H1 (cell line): ENCODE measurements around the gene ALS2CL. TPM values are rescaled to one million over a fixed set of nuclear protein-coding genes. Genes with fewer than 3 reads are reported as not detected.

Experiments
- CTBP2 ChIP-seq: IDR thresholded peaks from 2 replicates; pipeline ENCODE4 v1.7.0; 2011; ENCODE audit warnings: borderline replicate concordance, mild to moderate bottlenecking, moderate library complexity, mixed read lengths, low read length; ENCODE audit not compliant: insufficient read depth, insufficient read length
- KDM5A ChIP-seq: fragments of 200-600 bp; IDR thresholded peaks from 2 replicates; pipeline ENCODE4 v1.7.1; 2012; ENCODE audit warnings: mild to moderate bottlenecking, low read length, inconsistent platforms, mixed read lengths
- MAFK ChIP-seq: IDR thresholded peaks from 2 replicates; pipeline ENCODE4 v1.6.1; 2012; ENCODE audit warnings: low read depth, mild to moderate bottlenecking, improper control_type of control experiment, low read length
- MAX ChIP-seq: IDR thresholded peaks from 2 replicates; pipeline ENCODE4 v1.6.1; 2012; ENCODE audit warnings: inconsistent platforms
- NANOG ChIP-seq: IDR thresholded peaks from 2 replicates; pipeline ENCODE4 v1.6.1; 2011; ENCODE audit warnings: low read length, low read depth, mild to moderate bottlenecking, inconsistent platforms; ENCODE audit not compliant: insufficient read depth, poor library complexity, severe bottlenecking
- RXRA ChIP-seq: IDR thresholded peaks from 2 replicates; pipeline ENCODE4 v1.6.1; 2011; ENCODE audit warnings: low read depth, mild to moderate bottlenecking, low read length, moderate library complexity; ENCODE audit not compliant: insufficient read depth
- SP1 ChIP-seq: IDR thresholded peaks from 2 replicates; pipeline ENCODE4 v1.6.1; 2011; ENCODE audit warnings: low read depth, low read length
- SRF ChIP-seq: IDR thresholded peaks from 2 replicates; pipeline ENCODE4 v1.6.1; 2011; ENCODE audit warnings: mild to moderate bottlenecking, low read depth, low read length, moderate library complexity
- TCF12 ChIP-seq: IDR thresholded peaks from 2 replicates; pipeline ENCODE4 v1.6.1; 2011; ENCODE audit warnings: low read depth, mild to moderate bottlenecking, low read length
- polyA plus RNA-seq, 7 experiments: library from polyadenylated mRNA; depleted of rRNA in 3 of 7; stranded (reverse) in 5 of 7; unstranded in 2 of 7; fragments of >200 nt in 5 of 7; fragments of 200-250 nt in 2 of 7; gene quantifications; 1 replicate in 5 of 7; 2 replicates in 1 of 7; 4 replicates in 1 of 7; pipeline versions ENCODE4 v1.2.1 to v1.2.3, GENCODE V29; 2011 to 2013; ENCODE audit warnings: missing spikeins in 2 of 7, mixed read lengths in 2 of 7
- total RNA-seq: library from RNA; stranded (reverse); fragmentation: NEBNext Ultra II Directional; extraction: Animal tissue kit (Norgen Biotek cat#: 25700); gene quantifications from 2 replicates; pipeline ENCODE4 v1.2.1, GENCODE V29; 2021
- TF ChIP-seq, protein P1 (sequence below): fragments of 300-600 bp; sonication (generic); IDR thresholded peaks from 2 replicates; pipeline ENCODE4 v1.7.1; 2012; ENCODE audit warnings: low read length, moderate library complexity, mild to moderate bottlenecking, inconsistent platforms; ENCODE audit not compliant: insufficient replicate concordance
- TF ChIP-seq, protein P2 (sequence below): IDR thresholded peaks from 2 replicates; pipeline ENCODE4 v1.6.1; 2012; ENCODE audit warnings: inconsistent platforms

ALS2CL gene
- total and polyA plus RNA-seq, 2 of the 8 experiments (the other 6 are each of a cell fraction or from before 2014, with no cell fraction given), result 4.8 to 5.4 TPM

DNA sequence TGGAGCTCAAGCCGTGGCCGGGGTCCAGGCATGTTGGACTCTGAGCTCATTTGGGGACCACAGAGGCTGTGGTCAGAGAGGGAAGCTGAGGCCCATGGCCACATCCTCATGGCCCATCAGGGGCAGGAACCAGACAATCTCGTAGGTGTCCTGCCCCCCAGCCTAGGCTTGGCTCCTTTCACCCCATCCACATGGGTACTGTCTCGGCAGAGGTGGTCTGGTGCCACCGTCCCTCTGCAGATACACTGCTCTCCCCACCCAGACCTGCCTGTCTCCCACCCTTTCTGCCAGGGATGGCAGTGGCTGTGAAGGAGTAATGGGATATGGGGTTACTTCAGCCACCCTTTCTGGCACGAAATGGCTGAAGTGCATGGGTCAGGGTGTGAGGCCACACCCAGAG, 16.2 kb upstream of the ALS2CL start (continued):
- TF ChIP-seq, protein P1, sequence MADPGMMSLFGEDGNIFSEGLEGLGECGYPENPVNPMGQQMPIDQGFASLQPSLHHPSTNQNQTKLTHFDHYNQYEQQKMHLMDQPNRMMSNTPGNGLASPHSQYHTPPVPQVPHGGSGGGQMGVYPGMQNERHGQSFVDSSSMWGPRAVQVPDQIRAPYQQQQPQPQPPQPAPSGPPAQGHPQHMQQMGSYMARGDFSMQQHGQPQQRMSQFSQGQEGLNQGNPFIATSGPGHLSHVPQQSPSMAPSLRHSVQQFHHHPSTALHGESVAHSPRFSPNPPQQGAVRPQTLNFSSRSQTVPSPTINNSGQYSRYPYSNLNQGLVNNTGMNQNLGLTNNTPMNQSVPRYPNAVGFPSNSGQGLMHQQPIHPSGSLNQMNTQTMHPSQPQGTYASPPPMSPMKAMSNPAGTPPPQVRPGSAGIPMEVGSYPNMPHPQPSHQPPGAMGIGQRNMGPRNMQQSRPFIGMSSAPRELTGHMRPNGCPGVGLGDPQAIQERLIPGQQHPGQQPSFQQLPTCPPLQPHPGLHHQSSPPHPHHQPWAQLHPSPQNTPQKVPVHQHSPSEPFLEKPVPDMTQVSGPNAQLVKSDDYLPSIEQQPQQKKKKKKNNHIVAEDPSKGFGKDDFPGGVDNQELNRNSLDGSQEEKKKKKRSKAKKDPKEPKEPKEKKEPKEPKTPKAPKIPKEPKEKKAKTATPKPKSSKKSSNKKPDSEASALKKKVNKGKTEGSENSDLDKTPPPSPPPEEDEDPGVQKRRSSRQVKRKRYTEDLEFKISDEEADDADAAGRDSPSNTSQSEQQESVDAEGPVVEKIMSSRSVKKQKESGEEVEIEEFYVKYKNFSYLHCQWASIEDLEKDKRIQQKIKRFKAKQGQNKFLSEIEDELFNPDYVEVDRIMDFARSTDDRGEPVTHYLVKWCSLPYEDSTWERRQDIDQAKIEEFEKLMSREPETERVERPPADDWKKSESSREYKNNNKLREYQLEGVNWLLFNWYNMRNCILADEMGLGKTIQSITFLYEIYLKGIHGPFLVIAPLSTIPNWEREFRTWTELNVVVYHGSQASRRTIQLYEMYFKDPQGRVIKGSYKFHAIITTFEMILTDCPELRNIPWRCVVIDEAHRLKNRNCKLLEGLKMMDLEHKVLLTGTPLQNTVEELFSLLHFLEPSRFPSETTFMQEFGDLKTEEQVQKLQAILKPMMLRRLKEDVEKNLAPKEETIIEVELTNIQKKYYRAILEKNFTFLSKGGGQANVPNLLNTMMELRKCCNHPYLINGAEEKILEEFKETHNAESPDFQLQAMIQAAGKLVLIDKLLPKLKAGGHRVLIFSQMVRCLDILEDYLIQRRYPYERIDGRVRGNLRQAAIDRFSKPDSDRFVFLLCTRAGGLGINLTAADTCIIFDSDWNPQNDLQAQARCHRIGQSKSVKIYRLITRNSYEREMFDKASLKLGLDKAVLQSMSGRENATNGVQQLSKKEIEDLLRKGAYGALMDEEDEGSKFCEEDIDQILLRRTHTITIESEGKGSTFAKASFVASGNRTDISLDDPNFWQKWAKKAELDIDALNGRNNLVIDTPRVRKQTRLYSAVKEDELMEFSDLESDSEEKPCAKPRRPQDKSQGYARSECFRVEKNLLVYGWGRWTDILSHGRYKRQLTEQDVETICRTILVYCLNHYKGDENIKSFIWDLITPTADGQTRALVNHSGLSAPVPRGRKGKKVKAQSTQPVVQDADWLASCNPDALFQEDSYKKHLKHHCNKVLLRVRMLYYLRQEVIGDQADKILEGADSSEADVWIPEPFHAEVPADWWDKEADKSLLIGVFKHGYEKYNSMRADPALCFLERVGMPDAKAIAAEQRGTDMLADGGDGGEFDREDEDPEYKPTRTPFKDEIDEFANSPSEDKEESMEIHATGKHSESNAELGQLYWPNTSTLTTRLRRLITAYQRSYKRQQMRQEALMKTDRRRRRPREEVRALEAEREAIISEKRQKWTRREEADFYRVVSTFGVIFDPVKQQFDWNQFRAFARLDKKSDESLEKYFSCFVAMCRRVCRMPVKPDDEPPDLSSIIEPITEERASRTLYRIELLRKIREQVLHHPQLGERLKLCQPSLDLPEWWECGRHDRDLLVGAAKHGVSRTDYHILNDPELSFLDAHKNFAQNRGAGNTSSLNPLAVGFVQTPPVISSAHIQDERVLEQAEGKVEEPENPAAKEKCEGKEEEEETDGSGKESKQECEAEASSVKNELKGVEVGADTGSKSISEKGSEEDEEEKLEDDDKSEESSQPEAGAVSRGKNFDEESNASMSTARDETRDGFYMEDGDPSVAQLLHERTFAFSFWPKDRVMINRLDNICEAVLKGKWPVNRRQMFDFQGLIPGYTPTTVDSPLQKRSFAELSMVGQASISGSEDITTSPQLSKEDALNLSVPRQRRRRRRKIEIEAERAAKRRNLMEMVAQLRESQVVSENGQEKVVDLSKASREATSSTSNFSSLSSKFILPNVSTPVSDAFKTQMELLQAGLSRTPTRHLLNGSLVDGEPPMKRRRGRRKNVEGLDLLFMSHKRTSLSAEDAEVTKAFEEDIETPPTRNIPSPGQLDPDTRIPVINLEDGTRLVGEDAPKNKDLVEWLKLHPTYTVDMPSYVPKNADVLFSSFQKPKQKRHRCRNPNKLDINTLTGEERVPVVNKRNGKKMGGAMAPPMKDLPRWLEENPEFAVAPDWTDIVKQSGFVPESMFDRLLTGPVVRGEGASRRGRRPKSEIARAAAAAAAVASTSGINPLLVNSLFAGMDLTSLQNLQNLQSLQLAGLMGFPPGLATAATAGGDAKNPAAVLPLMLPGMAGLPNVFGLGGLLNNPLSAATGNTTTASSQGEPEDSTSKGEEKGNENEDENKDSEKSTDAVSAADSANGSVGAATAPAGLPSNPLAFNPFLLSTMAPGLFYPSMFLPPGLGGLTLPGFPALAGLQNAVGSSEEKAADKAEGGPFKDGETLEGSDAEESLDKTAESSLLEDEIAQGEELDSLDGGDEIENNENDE, result no peak
- no peak for TF ChIP-seq TCF12
- no peak for TF ChIP-seq SP1
- no peak for TF ChIP-seq MAX
- TF ChIP-seq, protein P2, sequence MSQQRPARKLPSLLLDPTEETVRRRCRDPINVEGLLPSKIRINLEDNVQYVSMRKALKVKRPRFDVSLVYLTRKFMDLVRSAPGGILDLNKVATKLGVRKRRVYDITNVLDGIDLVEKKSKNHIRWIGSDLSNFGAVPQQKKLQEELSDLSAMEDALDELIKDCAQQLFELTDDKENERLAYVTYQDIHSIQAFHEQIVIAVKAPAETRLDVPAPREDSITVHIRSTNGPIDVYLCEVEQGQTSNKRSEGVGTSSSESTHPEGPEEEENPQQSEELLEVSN, result no peak
- TF ChIP-seq RXRA, result no peak
- TF ChIP-seq KDM5A, result no peak
- no peak for TF ChIP-seq NANOG
- no peak for TF ChIP-seq CTBP2
- TF ChIP-seq SRF, result no peak
- TF ChIP-seq MAFK, result no peak
